Glomerular visceral epithelial cell (primary cell): ENCODE data around the gene NHS.

Source experiments
- DNase-seq: peaks from one replicate; pipeline ENCODE4 v3.0.0-alpha.2; 2016; ENCODE audit errors: extremely low spot score

Gene NHS

DNA sequence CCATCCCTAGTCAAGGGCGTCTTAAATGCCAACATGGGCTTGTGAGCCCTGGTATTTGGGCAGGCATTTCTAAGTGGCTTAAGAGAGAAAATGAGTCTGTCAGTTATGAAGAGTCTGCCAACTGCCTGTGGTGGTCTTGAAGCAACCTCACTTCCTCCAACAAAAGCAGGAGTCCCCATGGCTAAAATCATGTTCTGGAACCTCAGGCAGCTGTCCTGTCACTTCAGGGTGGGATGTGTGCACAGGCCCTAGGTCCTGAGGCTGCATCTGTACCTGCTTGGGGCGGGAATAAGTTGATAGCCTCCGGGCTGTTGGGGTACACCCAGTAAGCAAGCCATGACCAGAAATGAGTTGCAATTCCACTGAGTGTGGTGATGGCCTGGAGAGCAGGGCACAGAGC, 247.3 kb downstream of the NHS start:
- DNase-seq = no peak

DNA sequence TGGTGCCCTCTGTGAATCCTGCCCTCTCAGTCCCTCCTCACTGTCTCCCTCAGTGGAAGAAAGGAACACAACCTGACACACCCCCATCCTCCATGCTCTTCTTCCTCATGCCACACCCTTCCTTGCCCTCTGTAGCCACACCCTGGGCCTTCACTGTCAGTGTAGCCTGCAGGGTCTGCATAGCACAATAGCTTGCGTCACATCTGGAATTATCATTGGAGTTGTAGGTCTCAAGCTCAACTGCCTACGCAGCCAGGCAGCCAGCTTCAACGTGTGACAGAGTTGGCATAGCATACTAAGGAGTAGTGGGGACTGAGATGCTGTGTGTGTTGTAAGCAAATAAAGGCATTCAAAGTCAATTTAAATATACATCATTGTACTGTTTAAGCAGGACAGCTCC, 248.8 kb downstream of the NHS start:
- no peak for DNase-seq

GRCh38 chrX:17627026-17627425, 252.0 kb downstream of the NHS start:
- no peak for DNase-seq

- DNase-seq = no peak
These were observed 254.0 kb downstream of the NHS start for GRCh38 chrX:17628976-17629375.

GRCh38 chrX:17629519-17629918, 254.5 kb downstream of the NHS start:
- no peak for DNase-seq

DNA sequence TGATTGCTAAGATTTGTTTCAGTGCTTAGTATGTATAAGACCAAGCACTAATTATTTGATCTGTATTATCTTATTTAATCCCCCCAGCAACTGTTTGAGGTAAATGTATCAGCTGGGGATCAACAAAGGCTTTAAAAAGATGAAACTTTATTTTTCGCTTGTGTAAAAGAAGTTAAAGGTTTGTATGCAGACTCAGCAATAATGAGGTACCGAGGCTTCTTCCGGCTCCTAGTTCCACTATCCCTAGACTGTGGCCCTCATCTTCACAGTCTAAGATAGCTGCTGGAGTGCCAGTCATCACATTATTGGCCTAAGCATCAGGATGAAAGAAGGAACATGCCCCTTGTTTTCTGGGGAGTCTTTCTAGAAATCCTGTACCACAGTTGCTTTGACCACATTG, 256.6 kb downstream of the NHS start:
- no peak for DNase-seq

DNA sequence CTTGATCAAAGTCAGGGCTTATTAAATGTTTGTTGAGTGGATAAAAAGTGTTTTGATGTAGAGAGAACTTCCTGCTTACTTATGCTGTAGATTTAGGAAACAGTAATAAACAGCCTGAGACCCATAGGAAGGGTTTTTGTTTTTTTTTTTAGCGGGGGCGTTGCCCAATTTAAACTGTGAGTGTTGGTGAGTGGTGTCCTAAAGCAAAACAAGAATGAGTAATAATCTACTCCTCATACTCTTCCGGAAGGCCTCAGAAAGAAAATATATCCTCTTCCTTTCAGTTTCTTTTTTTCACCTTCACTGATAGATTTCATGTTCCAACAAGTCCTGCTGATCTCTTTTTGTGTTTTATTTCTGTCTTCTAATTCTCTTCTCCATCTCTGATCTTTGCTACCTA, 257.9 kb downstream of the NHS start:
- no peak for DNase-seq

DNA sequence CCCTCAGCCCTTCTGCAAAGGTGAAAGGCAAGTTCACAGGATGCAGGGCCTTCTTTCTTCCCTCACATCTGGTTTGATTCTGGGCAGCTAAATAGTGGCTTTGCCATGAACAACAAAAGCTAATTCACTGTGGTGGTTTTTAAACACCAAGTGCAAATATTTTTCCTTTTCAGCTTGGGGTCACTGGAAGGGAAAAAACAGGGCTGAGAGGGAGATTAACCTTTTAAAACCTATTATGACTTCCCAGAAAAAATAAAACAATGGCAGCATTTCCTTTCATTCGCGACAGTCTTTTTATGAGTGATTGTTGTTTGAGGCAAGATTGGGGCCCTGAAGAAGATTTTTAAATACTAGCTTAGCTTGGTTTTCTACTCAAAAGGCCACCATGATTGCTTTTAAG, 258.5 kb downstream of the NHS start:
- no peak for DNase-seq

- no peak for DNase-seq
These were observed 259.7 kb downstream of the NHS start for GRCh38 chrX:17634542-17635207.

GRCh38 chrX:17635231-17635630, 260.2 kb downstream of the NHS start:
- no peak for DNase-seq

- no peak for DNase-seq
These were observed 262.2 kb downstream of the NHS start for GRCh38 chrX:17637235-17637634.

GRCh38 chrX:17638731-17639130, 263.7 kb downstream of the NHS start:
- no peak for DNase-seq

- DNase-seq = no peak
These were observed 267.9 kb downstream of the NHS start for GRCh38 chrX:17642891-17643290.

GRCh38 chrX:17643528-17643927, 268.5 kb downstream of the NHS start:
- no peak for DNase-seq

DNA sequence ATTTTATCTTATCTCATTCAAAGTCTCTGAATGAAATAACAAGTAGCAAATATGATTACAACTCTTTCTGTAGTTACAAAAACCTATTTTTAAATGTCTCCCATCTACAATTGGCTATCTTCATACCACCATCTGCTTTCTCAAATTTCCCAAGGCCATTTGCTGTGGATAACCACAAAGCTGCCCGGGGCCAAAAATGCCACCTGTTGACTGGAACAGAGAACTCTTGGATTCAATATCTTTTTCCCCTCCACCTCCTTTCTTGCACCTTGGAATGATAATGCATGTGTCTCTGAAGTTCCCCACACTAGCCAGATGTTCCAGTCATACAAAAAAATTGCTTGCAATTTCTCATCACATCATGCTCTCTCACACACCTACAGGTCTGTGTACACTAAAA, 269.0 kb downstream of the NHS start:
- no peak for DNase-seq

- DNase-seq = no peak
These were observed 279.1 kb downstream of the NHS start for GRCh38 chrX:17654116-17654515.

- no peak for DNase-seq
These were observed 280.4 kb downstream of the NHS start for GRCh38 chrX:17655211-17656034.

DNA sequence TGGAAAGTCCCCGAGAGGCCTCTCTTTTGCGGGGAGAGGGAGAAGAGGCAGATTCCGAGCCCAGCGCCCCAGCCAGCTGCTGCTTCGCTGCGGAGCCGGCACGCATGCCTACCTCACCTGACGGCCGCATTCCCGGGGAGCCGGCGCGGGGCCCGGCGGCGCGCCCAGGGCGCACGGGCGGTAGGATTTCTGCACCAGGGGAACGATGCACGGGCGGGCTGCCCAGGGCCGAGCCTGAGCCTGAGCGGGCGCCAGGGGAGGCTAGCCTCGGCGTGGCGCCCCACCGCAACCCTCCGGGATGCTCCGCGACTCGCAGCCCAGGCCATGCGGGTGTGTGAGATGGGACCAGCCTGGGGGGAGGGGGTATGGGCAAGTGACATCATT, 281.0 kb downstream of the NHS start:
- no peak for DNase-seq

DNA sequence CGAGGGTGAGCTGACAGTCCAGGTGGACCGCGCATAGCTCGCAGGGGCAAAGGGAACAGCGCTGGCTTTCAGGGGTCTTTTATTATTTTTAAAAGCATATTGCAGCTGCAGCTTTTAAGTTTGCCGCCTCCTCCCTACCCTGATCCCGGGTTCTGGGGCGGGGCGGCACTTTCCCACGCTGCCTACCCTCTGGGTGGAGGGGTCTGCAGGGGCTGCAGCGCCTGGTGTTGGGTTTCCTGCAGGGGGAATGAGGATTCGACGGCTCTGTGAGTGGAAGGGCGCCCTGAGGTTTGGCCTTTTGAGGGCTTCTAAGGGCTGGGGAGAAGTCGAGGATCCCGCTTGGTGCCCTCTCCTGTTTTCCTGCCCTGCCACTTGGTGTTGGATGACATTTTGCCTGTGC, 281.6 kb downstream of the NHS start:
- DNase-seq = no peak

DNA sequence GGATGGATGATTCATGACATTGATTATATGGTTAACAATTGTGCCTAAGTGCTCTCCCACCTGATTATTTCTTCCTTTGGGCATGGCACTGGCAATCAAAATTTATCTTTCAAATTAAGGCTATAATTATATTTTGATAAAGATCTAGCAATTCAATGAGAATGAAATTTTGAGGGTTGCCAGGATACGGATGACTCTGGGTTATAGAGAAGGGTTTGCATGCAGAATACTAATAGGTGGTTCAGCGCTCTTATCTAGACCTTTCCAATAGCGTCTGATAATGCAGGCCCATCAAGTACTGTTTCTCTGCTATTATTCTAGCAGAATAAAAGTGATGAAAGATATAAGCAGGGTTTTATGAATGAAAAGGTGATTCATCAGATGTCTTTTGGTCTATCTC, 287.4 kb downstream of the NHS start:
- no peak for DNase-seq

- no peak for DNase-seq
These were observed 293.9 kb downstream of the NHS start for GRCh38 chrX:17668929-17669328.

DNA sequence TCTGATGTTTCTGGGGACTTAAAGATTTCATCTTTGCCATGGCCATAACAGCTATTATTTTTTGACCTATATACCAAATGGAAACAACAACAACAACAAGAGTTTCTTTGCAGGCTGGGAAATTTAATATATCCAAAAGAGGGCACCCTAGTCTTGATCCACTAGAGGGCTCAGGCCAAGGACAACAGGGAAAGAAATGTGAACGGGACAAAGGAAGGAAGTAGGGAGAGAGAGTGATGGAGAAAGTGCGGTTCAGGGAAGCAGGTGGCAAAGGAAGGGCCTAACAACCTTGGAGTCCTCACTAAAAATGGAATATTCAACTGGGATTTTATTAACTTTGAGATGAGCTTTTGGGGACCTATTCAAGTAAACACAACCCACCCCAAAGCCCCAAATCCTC, 294.5 kb downstream of the NHS start:
- no peak for DNase-seq

DNA sequence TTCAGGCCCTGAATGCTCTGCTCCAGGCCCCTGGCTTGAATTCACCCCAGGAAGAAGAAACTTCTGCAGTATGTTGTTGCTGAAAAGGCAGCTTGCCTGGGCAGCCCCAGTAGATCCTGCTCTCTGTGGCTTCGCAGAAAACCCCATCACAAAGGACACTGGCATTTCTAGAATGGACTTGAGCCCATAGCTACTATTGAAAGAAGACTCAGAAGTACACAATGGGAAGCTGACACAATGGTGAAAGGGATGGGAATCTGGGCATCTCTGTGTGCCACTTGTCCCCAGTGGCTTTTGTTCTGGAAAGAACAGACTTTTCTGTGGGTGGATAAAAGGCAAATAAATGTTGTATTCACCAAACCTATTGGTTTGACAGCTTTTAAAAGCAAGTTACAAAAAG, 294.9 kb downstream of the NHS start:
- no peak for DNase-seq

DNA sequence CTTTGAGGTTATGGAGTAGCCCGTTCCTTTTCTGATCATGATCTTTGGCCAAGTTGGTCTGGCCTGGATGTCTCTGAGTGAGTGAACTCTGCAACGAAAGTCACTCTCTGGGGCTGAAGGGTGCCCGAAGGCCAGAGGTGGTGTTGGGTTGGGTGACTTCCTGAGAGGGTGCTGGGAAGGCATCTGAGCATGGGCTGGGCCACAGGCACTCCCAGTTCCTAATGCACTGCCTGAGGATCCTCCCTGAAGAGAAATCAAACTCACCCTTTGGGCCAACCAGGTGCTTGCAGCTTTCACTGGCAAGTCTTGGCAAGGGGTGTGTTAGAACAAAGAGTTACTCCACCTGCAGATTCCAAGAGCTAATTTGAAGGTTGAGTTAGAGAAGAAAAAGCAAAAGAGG, 295.9 kb downstream of the NHS start:
- no peak for DNase-seq
